ENCODE measurements around the gene CDH24. TPM values are rescaled to one million over a fixed set of nuclear protein-coding genes. Genes with fewer than 3 reads are reported as not detected.
A peak's percentile ranks its signal among the peaks of the same experiment; 100 is the strongest.

CDH24 gene
- polyA plus RNA-seq, 10 donors = 2.8 to 5.5 (median 3.8) TPM

DNA sequence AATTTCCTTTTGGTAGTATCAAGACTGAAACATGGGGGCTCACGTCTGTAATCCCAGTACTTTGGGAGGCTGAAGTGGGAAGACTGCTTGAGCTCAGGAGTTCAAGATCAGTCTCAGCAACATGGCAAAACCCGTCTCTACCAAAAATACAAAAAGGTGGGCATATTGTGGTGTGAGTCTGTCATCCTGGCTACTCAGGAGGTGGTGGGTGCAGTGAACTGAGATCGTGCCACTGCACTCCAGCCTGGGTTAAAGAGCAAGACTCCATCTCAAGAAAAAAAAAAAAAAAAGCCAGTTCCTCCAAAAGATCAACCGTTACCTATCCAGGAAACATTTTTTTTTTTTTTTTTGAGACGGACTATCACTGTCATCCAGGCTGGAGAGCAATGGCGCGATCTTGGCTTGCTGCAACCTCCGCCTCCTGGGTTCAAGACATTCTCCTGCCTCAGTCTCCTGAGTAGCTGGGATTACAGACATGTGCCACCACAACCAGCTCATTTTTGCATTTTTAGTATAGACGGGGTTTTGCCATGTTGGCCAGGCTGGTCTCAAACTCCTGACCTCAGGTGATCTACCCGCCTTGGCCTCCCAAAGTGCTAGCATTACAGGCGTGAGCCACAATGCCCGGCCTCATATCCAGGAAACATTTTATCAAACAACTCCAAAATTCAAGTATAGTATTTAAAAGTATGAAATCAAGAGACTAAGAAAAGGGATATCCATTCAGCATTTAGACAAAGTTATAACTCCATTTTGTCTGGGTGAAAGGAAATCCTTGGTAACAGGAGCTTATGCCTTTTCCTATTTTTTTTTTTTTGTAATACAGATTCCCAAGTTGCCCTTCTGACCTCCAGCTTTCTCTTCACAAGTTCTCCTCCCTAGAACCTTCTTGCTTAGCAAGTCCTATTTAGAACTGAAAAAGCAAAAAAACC, 34.2 kb upstream of the CDH24 start:
- DNase-seq = no peak

DNA sequence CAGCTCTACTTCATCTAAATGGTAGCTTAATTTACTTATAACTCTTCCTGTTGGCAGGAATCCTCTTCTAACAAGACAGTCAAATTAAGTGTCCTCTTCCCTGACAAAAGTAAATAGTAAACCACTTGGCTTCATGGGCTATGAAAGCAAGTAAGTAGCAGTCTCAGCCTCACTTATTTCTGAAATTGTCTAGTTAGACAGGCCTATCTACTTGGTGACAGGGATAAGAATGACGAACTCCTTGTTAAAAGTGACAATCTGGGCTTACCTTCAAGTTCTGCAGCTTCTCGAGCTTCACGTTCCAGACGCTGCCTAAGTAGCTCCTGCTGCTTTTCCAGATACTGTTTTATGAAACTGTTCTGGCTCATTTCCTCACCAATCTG, 32.9 kb upstream of the CDH24 start:
- DNase-seq = no peak

DNA sequence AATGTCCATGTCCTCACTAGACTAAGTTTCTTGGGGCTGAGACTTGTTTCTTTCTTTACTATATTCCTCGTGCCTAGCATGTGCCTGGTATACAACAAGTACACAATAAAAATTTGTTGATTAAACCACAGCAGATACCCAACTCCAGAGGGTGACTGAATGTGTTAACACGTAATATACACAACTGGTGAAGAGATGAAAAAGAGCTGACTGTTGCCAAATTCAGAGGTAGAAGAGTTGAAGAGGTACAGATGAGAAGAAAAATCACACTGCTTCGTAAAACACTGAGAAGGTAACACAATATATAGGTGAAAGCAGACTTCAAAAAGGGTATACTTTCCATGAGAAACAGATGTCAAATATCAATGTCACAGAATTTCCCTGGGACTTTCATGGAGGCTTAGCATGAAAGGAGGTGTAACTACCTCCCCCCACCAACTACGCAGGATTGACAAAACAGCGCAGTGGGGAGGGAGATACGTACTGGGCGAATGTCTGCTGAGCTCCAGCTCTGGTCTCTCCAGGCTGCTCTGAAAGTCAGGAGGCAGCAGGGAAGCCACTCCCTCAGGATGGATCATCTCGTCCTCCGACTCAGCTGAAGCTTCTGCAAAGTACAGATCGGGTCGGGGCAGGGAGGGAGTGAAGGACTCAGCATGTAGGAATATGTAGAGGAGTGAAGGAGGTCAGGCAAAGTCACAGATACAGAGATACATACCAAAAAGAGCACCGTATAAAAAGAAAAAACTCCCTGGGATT, 32.4 kb upstream of the CDH24 start:
- DNase-seq = no peak

DNA sequence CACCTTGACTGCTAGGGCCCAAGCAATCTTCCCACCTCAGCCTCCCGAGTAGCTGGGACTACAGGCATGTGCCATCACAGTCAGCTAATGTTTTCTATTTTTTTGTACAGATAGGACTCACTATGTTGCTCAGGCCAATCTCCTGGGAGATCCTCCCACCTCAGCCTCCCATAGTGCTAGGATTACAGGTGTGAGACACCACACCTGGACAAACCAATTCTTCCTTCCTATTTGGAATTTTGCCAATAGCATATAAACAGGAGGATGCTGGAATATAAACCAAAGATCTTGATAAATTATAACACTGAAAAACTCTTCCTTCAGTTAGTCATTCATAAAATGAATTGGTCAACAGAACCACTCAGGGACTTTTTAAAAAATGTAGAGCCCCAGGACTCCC, 29.2 kb upstream of the CDH24 start:
- no peak for DNase-seq

DNA sequence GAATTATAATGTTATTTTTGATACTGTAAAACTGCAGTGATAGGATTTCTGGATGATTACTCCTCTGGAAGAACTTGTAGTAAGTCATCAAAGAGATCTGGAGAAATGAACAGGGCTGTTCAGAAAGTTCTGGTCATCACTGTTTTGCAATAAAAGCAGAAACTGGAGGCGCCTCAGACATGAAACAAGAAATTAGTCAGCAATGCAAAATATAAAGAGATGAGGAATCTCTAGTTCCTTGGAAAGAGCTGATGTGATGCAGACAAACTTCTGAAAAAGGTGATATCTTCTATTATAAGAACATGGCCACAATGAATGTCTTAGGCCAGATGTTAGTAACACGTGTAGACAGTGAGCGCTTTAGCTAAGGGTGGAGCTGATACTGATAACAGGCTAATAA, 28.1 kb upstream of the CDH24 start:
- DNase-seq = no peak

DNA sequence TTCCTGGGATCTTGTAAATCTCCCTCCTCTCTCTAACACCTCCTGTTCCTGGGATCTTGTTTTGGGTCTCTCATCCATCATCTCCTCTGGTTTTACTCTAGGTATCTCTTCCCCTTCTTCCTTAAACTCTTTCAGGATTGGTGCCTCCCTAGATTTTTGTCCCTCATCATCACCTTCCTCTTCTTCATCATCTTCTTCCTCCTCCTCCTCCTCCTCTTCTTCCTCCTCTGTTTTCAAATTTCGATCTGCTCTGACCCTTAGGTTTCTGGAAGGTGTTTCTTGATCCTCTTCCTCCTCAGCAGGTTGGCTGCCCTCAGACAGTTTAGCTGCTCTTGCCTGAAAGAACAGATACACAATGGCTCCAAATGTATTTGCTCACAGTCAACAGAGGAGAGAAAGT, 23.2 kb upstream of the CDH24 start:
- DNase-seq = no peak

DNA sequence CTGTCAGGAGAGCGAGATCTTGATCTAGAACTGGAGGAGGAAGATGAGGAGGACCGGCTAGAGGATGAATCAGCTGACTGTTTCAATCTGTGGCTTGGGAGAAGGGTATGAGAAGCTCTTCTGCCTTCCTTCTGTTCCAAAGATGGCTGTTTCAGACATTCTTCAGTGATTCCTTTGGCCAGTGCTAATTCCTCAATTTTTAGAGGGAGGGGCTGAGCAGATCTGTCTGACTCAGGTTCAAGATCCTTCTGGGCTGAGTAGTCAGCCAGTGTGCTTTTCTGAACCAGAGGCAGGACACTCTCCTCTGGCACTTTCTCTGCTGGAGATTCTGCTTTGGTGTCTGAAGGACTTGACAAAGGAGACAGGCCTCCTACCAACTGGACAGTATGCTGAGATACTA, 22.4 kb upstream of the CDH24 start:
- DNase-seq = no peak

DNA sequence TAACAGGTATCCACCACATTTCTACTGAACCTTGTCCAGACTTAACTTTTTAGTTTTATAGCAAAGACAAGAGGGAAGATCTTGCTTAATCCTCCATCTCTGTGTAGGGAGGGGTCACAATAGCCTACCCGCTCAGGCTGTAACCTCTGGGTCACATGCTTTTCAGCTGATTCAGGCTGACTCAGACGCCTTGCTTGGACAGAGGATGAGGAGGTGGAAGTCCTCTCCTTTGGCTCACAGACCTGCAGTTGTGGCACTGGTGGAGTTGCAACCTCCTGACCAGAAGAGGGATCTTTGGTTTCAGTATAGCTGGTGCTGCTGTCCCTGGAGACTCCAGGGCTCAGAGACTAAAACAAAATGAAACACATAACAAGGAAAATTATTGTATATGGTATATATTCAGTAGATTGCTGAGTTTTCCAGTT, 21.4 kb upstream of the CDH24 start:
- DNase-seq = peak in 1 of 3 donors; percentile 52

DNA sequence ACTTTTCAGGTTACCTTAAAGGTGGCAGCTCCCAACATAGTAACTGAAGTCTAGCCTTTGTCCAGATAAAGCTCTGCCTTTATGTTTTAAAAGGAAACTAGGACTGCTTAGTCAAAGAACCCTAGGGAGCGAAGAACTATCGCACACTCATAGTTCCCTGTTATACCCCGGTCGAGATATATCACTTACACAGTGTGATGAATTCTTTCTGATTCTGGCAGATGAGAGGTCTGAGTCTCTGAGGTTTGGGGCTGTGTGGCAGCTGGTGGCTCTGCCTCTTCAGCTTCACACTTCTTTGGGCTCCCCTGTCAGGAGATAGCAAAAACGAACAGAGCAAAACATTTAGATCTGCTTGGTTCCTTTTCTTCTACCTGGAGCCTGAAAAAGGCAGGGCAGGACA, 20.6 kb upstream of the CDH24 start:
- no peak for DNase-seq

DNA sequence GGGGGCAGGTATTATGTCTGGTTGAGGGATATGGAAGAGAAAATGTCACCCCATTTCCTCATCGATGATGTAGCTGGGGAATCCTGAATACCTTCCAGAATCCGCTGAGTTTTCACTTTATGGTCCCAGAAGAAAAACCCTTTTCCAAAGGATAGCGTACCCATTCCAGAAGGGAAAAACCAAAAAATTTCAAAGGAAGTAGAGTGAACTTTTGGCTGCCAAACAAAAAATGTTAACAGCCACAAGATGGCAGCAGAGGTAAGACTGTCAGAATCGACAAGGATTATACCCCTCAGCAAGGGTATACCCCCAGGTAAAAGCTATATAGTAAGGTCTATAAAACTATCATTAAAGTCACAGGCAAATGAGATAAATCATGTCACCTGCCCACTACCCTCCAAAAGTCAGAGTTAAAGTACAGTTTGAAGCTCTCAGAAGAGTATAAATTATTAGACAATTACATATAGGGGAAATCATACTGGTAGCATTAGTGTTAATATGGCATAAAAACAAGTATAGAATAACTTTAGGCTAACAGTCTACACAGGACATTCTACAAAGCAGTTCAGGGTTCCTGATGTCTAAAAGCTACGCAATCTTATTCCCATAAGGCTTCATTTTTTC, 19.6 kb upstream of the CDH24 start:
- peak in 1 of 3 donors; percentile 57 for DNase-seq

DNA sequence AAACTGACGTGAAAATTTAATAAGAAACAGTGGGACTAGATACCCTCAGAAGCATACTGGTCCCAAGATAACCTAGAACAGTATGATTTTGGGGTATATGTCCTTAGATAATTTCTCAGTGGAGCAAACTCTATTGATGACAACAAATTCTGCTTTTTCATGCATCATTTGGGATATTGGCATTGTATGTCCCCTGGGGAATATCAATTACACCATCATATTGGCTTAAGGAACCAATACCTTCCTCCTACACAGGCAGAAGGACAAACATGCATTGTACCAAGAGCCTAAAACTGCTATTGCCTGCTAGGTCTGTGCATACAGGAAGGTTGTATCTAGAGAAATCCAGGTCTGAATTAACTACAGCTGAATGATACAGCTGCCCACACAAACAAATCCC, 17.6 kb upstream of the CDH24 start:
- DNase-seq = no peak

DNA sequence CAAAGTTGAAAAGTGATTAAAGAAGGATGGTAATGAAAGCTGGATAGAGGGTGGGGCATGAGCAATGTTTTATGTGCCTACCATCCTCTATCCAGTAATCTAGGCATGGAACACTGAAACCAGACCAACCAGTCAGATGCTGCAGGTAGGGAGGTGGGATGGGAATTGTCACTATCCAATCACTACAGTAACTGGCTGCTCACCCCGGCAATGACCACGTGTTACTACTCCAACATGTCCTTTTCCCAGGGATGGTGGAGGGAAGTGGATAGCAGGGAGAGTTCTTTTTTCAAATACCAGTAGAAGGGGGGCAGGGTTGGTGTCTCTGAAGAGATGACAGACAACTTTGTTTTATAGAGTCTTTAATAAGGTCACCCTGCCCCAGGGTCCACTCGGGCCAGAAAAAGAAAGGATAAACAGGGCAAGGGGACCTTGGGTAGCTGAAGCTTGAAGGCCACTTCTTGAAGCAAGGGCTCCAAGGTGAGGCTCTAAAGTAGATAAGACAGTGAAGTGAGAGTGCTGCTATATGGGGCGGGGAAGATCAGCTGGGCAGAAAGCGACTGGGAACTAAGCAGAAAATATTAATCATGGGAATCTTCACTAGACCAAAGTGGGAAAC, 14.7 kb upstream of the CDH24 start:
- DNase-seq = no peak

DNA sequence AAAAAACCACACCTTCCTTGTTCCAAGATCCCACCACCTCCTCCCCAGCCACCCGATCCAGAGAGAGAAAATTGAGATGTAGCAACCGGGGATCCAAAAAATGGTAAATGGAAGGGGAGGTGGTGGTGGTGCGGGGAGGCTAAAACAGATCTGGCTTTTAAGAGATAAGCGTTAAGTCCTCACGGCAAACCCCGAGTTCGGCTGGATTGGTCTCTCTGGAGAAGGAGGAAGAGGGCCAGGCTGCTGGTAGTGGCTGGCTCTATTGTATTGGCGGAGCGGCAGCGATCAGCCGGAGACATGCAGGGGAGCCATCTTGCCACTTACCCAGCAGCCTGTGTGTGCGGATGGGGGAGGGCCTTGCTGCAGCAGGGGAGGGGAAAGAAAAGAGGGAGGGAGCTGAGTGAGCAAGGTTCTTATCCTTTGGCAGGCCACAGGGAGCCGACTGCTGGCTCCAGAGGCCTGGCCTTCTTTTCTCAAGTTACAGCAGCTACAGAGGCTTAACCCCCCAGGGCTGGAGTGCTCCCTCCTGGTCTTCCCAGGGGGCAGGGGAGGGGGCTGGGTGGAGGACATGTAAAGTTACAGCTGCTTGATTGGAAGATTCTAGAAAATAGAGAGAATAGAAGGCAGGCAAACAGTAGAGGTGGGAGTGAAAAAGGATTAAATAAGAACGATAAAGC, 14.1 kb upstream of the CDH24 start:
- peak; percentile 88 to 95 (median 90) for DNase-seq

DNA sequence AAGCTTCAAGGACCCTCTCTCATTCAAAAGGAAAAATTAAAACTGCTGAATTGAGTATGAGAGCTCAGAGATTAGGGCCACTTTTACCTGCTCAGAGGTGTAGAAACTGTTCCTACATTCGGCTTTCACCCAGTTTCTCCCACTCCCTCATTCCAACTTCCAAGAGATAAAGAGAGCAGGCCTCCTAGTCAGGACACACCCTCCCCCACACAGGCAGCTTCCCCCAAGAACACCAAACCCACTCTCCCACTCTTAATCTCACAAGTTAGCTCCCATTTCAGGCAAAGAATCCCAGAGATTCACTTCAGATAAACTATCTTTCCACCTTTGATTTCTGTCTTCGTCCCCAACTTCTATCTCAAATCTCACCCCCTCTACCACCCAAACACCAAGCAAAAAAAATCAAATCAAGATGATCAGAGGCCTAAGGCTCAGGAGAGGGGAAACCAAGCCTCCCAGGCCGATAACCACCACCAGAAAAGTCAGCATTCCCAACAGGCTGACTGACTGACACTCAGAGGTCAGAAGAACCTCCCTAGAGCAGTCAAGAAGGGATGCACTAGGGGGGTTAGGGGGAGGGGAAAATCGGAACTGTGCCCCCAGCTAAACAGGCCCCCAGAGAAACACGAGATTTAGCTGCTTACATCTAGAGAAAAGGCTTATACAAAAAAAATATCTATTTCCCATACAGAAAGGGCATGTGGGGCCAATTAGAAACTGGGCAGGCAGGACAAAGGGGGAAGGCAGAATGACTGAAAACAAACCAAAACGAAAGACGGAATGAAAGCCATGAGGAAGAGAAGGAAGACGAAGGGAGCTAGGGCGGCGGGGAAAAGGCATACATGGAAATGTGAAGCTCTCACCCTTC, 13.2 kb upstream of the CDH24 start:
- no peak for DNase-seq

DNA sequence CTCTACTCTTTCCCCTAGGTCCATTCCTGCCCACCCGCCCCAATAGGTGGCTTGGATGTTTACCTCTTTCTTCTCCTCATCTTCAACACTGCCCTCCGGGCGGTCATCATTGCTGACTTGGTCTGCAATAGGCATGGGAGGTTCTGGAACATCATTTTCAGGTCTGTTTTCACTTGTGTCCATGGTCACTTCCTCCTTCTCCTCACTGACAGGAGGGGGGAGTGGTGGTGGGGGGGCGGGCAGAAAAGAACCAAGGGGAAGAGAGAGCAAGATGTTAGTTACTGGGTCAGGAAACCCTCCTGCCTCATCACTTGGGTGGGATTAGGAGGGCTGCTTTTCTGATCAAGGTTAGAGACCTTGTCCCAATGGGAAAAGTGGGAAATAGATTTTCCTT, 12.1 kb upstream of the CDH24 start:
- DNase-seq = no peak

DNA sequence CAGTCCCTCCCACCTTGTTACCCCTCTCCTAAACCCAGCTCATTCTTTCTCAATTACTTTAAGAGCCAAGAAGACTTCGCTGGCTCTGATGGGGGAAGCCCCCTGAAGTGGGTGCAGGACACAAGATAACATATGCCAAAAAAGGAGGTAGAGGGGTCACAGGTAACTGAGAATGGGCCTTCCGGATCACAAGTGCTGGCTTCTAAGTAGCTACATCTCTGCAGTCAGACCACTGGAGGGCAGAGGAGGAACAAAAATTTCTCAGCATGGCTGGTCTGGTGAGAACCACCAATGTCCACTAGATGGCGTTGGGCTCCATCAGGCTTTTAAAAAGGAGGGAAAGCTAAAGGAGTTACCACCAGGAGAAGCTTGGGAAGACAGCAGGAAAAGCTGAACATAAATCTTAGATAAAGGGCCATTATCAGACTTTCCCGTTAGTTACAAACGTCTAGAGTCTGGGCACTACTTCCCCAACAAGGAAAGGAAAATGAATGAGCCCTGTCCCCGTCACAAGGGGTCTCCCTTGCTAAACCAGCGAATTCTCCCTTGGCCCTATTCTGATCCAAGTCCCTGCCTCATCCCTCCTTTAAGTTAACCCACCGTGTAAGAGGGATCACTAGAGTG, 11.6 kb upstream of the CDH24 start:
- DNase-seq = peak; percentile 89 to 94 (median 90)

DNA sequence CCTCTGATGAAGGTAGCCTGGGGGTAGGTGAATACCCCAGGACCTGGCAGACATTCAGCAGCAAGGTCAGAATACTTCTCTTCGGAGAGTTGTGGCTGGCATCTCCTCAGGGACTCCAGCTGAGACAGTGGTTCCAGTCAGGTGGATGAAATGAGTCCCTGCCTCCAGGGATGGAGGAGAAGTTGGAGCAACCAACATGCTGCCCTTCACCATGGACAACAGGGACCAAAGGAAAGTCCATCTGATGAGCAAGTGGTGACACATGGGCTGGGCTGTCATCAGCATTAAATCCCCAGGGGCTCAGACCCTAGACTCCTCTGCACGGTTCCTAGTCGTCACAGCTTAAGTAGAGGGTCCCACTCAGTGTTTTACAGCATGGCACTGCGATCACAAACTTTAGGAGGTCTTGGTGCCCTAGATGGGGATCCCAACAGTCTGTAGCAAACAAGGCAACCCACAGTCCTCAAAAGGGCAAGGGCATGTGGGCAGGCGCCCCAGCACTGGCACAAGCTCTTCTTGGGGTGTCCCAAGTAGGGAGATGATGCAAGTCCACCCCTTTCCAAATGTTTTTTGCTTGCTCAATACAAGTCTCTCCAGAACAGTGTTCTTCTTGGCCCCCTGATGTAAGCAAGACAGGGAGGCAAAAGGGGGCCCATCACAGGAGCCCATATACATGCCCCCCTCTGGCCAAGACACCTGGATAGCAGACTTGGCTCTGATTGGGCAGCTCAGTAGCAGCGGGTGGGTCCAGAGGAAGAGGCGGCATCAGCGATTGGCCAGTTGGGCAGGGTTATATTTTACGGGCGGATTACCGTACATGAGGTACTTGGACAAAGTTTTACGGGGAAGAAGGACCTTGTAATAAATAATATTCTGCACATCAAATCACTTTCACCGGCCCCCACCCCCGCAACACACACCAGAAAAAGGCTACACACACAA, 10.8 kb upstream of the CDH24 start:
- DNase-seq = no peak

DNA sequence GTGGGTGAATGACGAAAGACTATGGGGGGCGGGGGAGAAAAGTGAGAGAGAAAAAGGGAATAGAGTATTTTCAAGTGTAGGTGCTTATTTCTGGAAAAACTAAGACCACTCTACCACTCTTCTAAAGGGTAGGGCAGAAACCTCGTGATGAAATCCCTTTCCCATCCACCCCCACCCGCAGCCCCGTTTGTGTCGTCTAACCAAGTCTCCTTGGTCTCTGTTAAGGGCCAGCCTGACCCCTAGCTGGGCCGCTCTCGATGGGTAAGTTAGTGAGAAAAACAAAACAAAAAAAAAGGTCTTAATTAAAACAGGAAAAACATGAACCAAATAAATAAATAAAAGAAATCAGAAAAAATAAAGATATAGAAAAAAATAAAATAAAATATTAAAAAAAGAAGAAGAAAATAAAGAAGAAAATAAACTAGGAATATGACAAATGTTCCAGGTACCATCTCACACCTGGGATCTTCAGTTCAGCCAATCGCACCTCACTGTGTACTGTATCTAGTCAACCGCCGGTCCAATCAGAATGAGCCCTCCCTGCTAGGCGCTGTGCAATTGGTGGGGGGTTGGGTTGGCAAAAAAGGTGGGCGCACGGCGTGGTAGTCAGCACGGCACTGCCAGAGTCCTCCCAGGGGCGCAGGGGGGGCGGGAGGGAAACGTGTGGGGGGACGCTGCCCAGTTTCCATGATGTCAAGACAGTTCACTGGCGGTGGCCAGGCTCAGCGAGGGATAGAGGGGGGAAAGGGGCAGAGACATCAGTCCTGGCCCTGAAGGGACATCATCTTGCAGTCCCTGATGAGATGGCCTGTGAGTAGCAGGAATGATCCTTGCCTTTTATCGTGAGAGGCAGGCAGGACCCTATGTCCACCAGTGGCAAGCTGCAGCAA, 9.8 kb upstream of the CDH24 start:
- no peak for DNase-seq
